DMS114 treated with DMSO at 0.1 percent for 48 hours (cell line): ENCODE measurements around the gene WASF2.
"Not testable (repeated sequence)": the region's sequence is repeated elsewhere in the genome, so short reads cannot be mapped to it uniquely, and the experiment has no call there.

Experiments used
- DNase-seq: peaks from one replicate; lab custom pipeline; 2025; ENCODE audit not compliant: unreplicated experiment; lab: John Stamatoyannopoulos, UW

The WASF2 gene

DNA sequence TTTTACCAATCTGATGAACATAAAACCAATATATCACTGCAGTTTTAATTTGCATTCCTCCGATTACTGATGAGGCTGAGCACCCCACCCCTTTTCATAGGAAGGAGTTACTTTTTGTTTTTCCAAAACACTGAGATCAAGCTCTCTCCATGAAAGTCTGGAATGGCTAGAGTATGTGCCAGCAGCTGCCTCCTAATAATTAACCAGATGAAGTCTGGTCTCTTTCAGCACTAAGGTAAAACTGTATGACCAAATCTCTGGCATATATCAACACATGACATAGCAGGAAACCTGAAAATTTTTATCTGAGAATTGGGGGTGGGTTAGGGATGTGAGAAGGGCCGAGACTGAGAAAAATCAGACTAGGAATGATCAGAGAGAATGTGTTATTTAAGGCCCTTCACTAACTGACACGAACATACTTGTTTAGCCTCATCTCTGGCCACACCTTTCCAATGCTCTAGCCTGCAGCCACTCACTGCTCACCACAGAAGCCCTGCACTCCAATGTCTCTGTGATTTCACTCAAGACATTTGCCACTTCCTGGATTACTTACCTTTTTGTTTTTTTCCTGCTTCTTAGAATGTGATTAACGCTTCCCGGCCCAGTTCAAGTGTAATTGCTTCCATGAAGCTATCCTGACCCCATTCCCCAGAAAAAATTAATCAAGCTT is 34.7 kb downstream of the WASF2 start:
- DNase-seq: no peak

GRCh38 chr1:27454610-27455009 is 35.4 kb downstream of the WASF2 start:
- no peak for DNase-seq

DNA sequence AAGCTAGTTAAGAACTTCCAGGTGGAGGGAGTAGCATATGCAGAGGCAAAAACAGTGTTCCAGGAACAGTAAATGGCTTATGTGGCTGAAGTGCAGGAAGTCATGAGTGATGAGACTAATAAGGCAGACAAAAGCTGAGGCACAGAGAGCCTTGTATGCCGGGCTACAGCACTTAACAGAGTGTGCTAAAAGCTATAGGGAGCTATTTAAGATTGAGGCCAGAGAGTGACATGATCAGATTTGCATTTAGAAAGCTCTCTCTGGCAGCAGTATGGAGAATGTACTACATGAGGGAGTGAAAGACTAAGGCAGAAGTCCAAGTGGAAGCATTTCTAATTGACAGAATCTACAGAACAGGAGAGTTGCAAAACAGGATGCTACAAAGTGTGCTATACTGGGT is 38.6 kb downstream of the WASF2 start:
- no peak for DNase-seq

DNA sequence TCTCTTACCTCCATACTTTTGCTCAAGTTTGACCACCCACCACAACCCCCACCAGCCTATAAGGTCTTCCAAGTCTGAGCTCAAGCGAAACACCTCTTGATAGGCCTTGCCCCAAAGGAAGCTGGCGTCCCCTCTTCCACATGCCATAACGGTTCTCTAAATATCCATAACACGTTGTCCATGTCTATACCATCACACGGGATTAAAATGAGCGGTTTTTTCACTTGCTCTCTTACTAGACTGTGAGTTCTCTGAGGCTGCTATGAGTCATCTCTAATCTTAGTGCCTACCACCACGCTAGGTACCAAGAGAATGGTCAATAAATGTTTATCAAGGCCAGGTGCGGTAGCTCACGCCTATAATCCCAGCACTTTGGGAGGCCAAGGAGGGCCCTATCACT is 41.0 kb downstream of the WASF2 start:
- DNase-seq: no peak

DNA sequence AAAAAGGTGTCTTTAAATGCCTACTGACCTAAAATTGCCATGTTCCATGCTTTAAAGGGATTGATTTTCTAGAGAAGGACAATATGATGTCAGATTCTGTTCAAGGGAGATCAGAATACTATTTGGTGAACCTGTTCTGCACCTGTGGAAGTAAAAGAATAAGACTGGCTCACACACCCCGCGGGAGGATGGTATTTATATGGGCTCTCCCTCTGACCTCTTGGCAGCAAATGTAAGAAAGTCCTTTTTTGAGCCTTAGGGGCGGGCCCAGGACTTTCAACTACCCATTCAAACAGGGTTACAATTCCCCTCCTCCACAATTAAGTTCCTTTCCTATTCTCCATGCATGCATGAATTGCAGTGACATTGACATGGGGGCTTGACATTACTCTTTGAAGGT is 42.1 kb downstream of the WASF2 start:
- no peak for DNase-seq

GRCh38 chr1:27447399-27447798 is 42.6 kb downstream of the WASF2 start:
- DNase-seq: no peak

GRCh38 chr1:27446496-27447020 is 43.4 kb downstream of the WASF2 start:
- DNase-seq: no peak

DNA sequence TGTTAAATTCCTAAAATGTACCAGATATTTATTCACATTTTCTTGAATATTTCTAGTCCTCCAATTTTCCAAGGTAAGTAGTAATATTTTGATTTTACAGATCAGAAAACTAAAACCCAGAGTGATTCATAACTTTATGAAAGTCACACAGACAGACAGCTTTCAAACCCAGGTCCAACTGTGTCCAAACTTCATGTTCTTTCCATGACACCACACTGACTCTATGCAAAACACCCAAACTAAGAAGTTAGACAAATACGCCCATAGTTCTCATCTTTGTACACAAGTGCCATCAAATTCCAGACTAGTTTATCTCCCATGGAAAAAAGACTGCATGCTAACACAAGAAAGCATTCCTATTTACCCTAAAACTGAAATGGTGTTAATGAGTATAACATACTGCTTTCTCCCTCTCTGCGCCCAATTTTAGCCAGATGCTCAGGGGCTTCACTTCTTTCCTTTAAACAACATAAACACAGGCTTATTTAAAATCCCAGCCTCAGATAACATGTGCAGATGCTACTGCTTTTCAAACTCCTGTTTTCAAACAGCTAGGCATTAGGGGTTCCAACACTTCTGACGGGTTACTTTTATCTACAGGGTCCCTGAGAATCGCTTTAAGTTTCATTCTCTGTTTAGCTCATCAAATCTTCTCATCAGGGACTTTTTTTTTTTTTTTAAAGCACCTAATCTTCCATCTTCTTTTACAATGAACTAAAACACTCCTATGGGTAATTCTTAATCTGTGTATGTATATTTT is 44.6 kb downstream of the WASF2 start:
- no peak for DNase-seq

DNA sequence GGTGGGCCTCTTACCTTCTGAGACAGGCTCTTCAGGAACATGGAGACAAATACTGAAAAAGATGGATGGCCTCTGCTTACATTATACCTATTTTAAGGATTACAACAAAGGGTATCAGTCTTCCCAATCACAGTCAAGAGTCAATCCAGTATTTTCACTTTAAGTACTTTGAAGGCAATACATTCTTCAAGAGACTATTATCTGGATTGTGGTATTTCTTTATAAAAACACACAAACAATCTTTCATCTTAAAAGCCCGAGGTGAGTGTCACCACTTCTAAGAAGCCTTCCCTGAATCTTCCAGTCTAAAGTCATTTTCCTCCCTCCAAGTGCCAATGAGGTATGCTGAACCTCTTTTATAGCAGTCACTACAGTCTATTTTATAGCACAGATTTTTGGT is 45.3 kb downstream of the WASF2 start:
- no peak for DNase-seq

GRCh38 chr1:27439150-27439549 is 50.8 kb downstream of the WASF2 start:
- no peak for DNase-seq

- DNase-seq: no peak
Observed at GRCh38 chr1:27438621-27439061, 51.3 kb downstream of the WASF2 start.

GRCh38 chr1:27436204-27437159 is 53.5 kb downstream of the WASF2 start:
- DNase-seq: no peak

DNA sequence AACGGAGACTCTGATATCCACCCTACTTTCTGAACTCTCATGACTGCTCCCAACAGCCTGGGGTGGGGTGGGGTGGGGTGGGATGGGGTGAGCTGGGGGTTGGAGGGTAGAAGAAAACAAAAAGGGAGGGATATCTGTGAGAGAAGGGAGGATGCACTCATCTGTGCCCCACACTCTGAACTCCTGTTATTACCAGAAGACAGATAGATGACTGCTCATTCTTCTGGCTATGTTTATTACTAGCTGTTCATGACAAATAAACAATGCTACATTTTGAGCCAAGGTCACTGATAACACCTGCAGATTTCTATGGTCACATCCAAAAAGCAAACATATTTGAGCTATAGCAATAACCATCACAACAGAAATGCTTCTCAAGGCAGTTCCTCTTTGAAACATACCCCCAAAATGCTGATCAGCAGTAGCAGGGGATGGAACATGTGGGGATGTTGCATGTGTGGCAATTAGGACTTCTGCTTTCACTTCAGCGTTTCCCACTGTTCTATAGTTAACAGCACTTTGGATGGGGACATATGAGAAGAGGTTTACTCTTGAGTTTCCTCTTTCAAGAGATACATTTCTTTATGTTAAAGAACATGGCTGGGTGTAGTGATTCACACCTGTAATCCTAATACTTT is 54.3 kb downstream of the WASF2 start:
- no peak for DNase-seq

DNA sequence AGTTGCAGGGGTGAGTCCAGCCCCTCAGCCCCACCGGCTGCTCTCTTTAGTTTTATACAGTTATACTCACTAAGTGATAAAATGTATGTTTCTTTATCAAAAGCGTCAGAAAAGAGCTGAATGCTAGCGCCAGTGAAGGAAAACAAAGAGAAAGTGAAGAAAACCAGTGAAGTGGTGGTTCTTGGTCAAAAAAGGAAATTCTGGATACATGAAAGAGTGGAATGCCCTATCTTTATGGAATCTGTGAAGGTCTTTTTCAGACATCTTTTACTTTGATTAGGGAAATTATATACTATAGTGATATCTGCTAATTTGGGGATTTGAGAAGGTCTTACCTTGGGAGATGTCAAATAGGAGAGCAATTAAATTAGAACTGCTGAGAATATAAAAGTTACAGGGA is 56.3 kb downstream of the WASF2 start:
- no peak for DNase-seq

DNA sequence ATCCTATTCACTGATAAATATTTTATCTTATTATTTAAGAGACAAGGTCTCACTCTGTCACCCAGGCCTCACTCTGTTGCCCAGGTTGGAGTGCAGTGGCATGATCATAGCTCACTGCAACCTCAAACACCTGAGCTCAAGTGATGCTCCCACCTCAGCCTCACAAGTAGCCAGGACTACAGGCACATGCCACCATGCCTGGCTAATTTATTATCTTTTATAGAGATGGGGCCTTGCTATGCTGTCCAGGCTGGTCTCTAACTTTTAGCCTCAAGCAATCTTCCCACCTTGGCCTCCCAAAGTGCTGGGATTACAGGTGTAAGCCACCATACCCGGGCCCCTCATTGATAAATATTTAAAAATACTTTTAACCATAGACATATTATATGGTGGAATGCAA is 57.2 kb downstream of the WASF2 start:
- not testable (repeated sequence) for DNase-seq

DNA sequence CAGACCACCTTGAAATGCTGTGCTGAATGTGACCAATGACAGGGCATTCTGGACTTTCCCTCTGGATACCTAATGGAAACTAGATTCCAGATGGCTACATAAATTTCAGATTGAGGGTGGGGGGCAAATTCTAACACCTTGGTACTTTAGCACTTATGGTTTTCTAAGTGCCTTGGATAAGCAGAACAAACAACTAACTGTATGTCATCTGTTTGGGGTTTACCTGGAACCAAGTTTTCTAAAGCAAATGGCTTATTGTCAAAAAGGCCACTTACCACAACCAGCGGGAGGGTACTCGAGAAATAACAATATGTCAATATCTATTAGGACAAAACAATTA is 58.4 kb downstream of the WASF2 start:
- no peak for DNase-seq

DNA sequence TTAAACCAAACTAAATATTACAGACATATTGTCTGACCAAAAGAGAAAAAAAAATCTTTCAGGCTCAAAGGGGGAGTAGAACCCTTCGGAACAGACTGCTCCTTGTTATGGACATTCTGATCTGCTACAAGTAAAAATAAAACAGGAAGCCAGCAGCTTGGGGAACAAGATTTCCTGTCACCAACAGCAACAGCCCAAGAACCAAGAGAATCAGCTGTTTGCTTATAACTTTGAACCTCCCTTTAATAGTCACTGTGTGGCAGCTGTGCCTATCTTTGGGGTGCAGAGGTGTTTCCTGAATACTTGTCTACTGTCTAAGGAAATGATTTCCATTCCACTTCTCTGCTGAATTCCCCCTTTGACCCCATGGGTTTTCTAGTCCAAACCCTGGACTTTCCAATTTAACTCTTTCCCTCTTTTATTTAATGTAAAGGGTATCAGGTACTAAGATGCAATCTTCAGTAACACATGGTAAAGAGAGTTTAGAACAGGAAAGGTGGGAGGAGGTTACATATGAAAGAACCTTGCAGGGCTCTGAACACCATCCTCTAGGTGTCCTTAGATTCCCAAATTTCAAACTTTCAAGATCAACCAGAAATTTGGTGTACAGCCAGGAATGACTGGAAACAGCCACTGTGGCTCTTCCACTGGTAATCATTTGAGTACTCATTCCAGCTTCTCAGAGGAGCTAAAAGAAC is 58.9 kb downstream of the WASF2 start:
- no peak for DNase-seq

- no peak for DNase-seq
Observed at GRCh38 chr1:27429029-27429425, 60.9 kb downstream of the WASF2 start.

DNA sequence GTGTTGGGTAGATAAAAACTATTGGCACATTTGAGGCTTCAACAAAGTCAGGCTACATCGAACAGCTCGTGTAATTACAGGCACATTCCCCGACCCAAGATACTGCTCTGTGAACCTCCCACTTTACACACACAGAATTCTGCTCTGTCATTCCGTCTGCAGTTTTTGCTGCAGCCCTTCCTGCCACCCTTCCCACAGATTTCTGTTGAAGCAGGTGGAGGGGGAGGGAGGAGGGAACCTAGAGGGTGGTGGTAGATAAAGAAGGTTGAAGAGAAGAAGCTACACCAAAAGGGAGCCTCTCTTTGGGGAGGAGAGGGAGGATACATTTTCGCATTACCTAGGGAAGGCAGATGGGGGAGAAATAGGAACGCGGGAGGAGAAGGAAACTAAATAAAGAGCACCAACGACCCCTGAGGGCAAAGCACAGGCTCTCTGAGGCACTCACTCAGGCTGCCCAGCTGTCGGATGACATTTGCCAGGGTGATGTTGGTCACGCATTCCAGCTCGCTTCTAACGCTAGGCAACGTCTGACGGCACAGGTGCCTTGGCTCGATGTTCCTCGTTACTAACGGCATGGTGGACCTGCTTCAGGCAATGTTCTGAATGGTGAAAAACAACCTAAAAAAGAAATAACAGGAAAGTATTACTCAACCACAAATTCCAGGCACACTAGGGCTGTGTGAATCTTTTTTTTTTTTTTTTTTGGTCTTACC is 61.5 kb downstream of the WASF2 start:
- DNase-seq: no peak

DNA sequence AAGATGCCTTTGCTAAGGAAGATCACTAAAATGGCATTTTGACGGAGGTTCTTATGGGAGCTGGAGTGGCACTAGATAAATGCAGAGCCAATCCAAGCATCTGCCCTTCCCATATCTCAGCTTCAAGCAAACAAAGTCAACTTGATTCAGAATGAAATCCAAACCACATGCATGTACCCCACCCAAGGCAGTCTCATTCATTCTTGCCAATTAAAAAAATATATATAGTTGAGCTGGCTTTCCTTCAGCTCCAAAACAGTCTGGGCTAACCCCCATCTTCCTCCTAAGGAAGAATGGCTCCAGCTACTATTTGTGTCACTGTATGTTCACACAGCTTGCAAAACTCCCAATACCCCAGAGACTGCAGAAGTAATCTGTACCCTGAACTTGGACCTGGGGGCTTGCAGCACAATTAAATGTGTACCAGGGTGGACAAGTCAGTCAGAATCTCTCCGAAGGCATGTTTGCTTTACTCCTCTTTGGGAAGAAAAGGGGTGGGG is 62.1 kb downstream of the WASF2 start:
- no peak for DNase-seq
